Smooth muscle cell (in vitro differentiated cells): ENCODE data around the gene CLASP1. TPM values are rescaled to one million over a fixed set of nuclear protein-coding genes. Genes with fewer than 3 reads are reported as not detected.

ENCODE experiments used
- DNase-seq: peaks from one replicate; lab custom pipeline; 2025; ENCODE audit not compliant: unreplicated experiment; lab: John Stamatoyannopoulos, UW
- H2AFZ ChIP-seq: fragments of 200-600 bp; sonication (generic); 2 replicates; pipeline ENCODE4 v1.6.0; 2016; ENCODE audit warnings: antibody characterized with exemption, low read depth, mild to moderate bottlenecking
- H3F3A ChIP-seq: fragments of 200-600 bp; sonication (generic); 2 replicates; pipeline ENCODE4 v1.6.0; 2017; ENCODE audit warnings: antibody characterized with exemption, low read depth
- H3K27ac ChIP-seq: fragments of 200-600 bp; sonication (generic); 2 replicates; pipeline ENCODE4 v1.5.1; 2016; ENCODE audit warnings: low read depth, mild to moderate bottlenecking
- H3K27me3 ChIP-seq: fragments of 200-600 bp; sonication (generic); 2 replicates; pipeline ENCODE4 v1.6.1; 2016; ENCODE audit warnings: low read depth, mild to moderate bottlenecking
- H3K36me3 ChIP-seq: fragments of 200-600 bp; sonication (generic); 2 replicates; pipeline ENCODE4 v1.5.1; 2016; ENCODE audit warnings: low read depth
- H3K4me1 ChIP-seq: fragments of 200-600 bp; sonication (generic); 2 replicates; pipeline ENCODE4 v1.5.1; 2016; ENCODE audit warnings: low read depth
- H3K4me2 ChIP-seq: fragments of 200-600 bp; sonication (generic); 2 replicates; pipeline ENCODE4 v1.6.0; 2016; ENCODE audit warnings: mild to moderate bottlenecking
- H3K4me3 ChIP-seq: fragments of 200-600 bp; sonication (generic); 2 replicates; pipeline ENCODE4 v1.5.1; 2016; ENCODE audit warnings: mild to moderate bottlenecking
- H3K79me2 ChIP-seq: fragments of 200-600 bp; sonication (generic); 2 replicates; pipeline ENCODE4 v1.6.0; 2016; ENCODE audit warnings: low read depth, mild to moderate bottlenecking
- H3K9ac ChIP-seq: fragments of 200-600 bp; sonication (generic); 2 replicates; pipeline ENCODE4 v1.6.0; 2016; ENCODE audit warnings: low read depth
- H3K9me3 ChIP-seq: fragments of 200-600 bp; sonication (generic); replicated peaks from 2 replicates; pipeline ENCODE4 v1.5.1; 2016; ENCODE audit warnings: low read depth
- H4K20me1 ChIP-seq: fragments of 200-600 bp; sonication (generic); 2 replicates; pipeline ENCODE4 v1.6.0; 2016; ENCODE audit warnings: low read depth
- CTCF ChIP-seq: fragments of 200-600 bp; sonication (generic); IDR thresholded peaks from 2 replicates; pipeline ENCODE4 v1.5.1; 2017; ENCODE audit warnings: borderline replicate concordance, mild to moderate bottlenecking, antibody characterized with exemption; ENCODE audit not compliant: insufficient read depth, poor library complexity, severe bottlenecking
- WGBS: methylation state at CpG from one replicate; pipeline ENCODE4 v1.1.7; 2016; ENCODE audit warnings: low lambda C conversion rate; 5-methylcytosine and 5-hydroxymethylcytosine counted together
- polyA plus RNA-seq: library from polyadenylated mRNA; unstranded; fragments of >200 nt; fragmentation: Nextera tagmentation; extraction: Ambion mirVana; gene quantifications from 2 replicates; pipeline ENCODE4 v1.2.1, GENCODE V29; 2016
- total RNA-seq: library from RNA; depleted of rRNA; stranded (reverse); fragments of >200 nt; gene quantifications from 2 replicates; pipeline ENCODE4 v1.2.3, GENCODE V29; 2014

The CLASP1 gene
- total and polyA plus RNA-seq, 2 experiments from 2014 or later: 15.0 to 33.8 TPM

DNA sequence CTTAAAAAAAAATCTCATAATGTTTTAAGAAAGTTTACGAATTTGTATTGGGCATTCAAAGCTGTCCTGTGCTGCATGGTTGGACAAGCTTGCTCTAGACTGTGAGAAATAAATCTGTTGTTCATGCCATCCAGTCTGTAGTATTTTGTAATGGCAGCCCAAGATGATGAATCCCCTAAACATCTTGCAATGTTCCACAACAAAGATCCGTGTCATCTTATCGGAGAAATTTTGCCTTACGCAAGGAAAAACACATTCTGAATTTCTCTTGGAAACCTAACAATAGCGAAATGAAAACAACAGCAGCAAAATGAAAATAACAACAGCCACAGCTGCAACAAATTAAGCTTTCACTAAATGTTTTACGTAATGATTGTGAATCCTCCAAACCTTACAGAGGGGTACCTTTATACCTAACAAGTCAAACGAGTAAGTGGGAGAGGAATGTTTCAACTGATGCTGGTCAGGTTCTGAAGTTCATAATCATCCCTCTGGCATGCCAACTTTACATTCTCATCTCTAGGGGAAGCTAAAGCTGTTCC, 194.6 kb downstream of the CLASP1 start:
- 94% methylated on average over 7 of the region's 7 CpGs for WGBS
- no peak overlapping the region for H3K4me2 ChIP-seq
- no peaks in the 10 kb centered on the region for H3F3A ChIP-seq
- H2AFZ ChIP-seq: no peak overlapping the region
- no peaks in the 10 kb centered on the region for H3K79me2 ChIP-seq
- peaks cover 6% of the 10 kb centered on the region for H3K36me3 ChIP-seq
- H3K27me3 ChIP-seq: no peaks in the 10 kb centered on the region
- no peaks in the 10 kb centered on the region for H3K4me1 ChIP-seq
- no peaks in the 10 kb centered on the region for H4K20me1 ChIP-seq
- no peak overlapping the region for H3K9ac ChIP-seq
- no peak overlapping the region for H3K27ac ChIP-seq
- no peaks in the 10 kb centered on the region for H3K9me3 ChIP-seq
- no peak overlapping the region for H3K4me3 ChIP-seq
- TF ChIP-seq CTCF: no peak
- DNase-seq: no peak

DNA sequence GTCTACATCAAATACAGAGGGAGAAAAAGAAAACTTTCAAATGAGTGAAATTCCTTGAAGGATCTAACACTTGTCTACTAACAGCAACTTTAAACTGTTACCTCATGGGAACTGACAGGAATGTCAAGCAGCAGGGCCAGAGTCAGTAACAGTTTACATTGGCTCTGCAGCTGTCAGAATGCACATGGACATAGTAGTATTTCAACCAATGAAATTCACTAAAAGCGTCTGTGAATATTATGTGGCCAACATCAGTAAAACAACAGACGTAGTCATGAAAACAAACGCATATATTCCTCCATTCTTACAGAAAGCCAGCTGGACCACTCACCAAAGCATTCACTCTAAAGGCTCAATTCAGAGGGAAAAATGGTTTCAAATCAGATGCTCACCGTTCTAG, 197.9 kb downstream of the CLASP1 start:
- no peak overlapping the region for H3K4me2 ChIP-seq
- no peak overlapping the region for H3K4me3 ChIP-seq
- no peak overlapping the region for H2AFZ ChIP-seq
- H3K9ac ChIP-seq: no peak overlapping the region
- no peaks in the 10 kb centered on the region for H3K9me3 ChIP-seq
- 94% methylated on average over 4 of the region's 4 CpGs for WGBS
- no peak for DNase-seq
- no peak for TF ChIP-seq CTCF
- H3F3A ChIP-seq: no peaks in the 10 kb centered on the region
- H3K79me2 ChIP-seq: no peaks in the 10 kb centered on the region
- peaks cover 15% of the 10 kb centered on the region for H3K36me3 ChIP-seq
- no peaks in the 10 kb centered on the region for H3K27me3 ChIP-seq
- H3K4me1 ChIP-seq: no peaks in the 10 kb centered on the region
- H3K27ac ChIP-seq: no peak overlapping the region
- no peaks in the 10 kb centered on the region for H4K20me1 ChIP-seq

DNA sequence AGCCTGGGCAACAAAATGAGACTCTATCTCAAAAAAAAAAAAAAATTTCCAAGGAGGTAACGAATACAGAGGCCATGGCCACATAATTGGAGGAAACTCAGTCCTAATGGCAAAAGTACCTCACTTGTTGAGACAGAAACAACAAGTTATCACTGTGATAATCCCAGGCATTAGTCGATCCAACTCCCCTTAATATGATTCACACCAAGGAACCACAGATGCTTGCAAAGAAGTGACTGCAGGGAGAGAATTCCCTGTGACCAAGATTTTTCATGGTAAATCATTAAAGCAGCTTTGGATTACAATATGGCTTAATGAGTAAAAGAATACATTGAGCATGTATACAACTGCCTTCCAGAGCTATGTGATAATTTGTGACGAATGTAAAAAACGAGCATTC, 199.0 kb downstream of the CLASP1 start:
- no peaks in the 10 kb centered on the region for H3F3A ChIP-seq
- no peak overlapping the region for H3K27ac ChIP-seq
- no peak for TF ChIP-seq CTCF
- no peaks in the 10 kb centered on the region for H3K4me1 ChIP-seq
- no peak overlapping the region for H2AFZ ChIP-seq
- 93% methylated on average over 4 of the region's 4 CpGs for WGBS
- no peak overlapping the region for H3K4me3 ChIP-seq
- H3K9me3 ChIP-seq: no peaks in the 10 kb centered on the region
- H3K4me2 ChIP-seq: no peak overlapping the region
- no peaks in the 10 kb centered on the region for H4K20me1 ChIP-seq
- DNase-seq: no peak
- no peaks in the 10 kb centered on the region for H3K27me3 ChIP-seq
- H3K36me3 ChIP-seq: peaks cover 26% of the 10 kb centered on the region
- no peak overlapping the region for H3K9ac ChIP-seq
- no peaks in the 10 kb centered on the region for H3K79me2 ChIP-seq

- no peaks in the 10 kb centered on the region for H3K9me3 ChIP-seq
- peaks cover 32% of the 10 kb centered on the region for H3K36me3 ChIP-seq
- H3K79me2 ChIP-seq: no peaks in the 10 kb centered on the region
- 94% methylated on average over 8 of the region's 8 CpGs for WGBS
- no peak for DNase-seq
- no peaks in the 10 kb centered on the region for H3F3A ChIP-seq
- no peak overlapping the region for H2AFZ ChIP-seq
- no peak overlapping the region for H3K4me3 ChIP-seq
- H3K4me1 ChIP-seq: no peaks in the 10 kb centered on the region
- no peaks in the 10 kb centered on the region for H4K20me1 ChIP-seq
- TF ChIP-seq CTCF: no peak
- H3K27me3 ChIP-seq: no peaks in the 10 kb centered on the region
- no peak overlapping the region for H3K27ac ChIP-seq
- H3K9ac ChIP-seq: no peak overlapping the region
- no peak overlapping the region for H3K4me2 ChIP-seq
Measured at GRCh38 chr2:121446647-121447241, 202.5 kb downstream of the CLASP1 start.
